NCI-H226 (cell line): Measurements from ENCODE around the gene TLR1.
"Not testable (repeated sequence)": the region's sequence is repeated elsewhere in the genome, so short reads cannot be mapped to it uniquely, and the experiment has no call there.

Experiments
- DNase-seq: peaks from one replicate; pipeline ENCODE4 v3.0.0-alpha.2; 2015

TLR1 gene

GRCh38 chr4:38806251-38806650 lies 1.7 kb upstream of the TLR1 start:
- DNase-seq: not testable (repeated sequence)

GRCh38 chr4:38805530-38806145 lies 1.0 kb upstream of the TLR1 start:
- peak; percentile 6 for DNase-seq

- DNase-seq: no peak
These were observed 548 bp downstream of the TLR1 start for GRCh38 chr4:38803833-38804653.

DNA sequence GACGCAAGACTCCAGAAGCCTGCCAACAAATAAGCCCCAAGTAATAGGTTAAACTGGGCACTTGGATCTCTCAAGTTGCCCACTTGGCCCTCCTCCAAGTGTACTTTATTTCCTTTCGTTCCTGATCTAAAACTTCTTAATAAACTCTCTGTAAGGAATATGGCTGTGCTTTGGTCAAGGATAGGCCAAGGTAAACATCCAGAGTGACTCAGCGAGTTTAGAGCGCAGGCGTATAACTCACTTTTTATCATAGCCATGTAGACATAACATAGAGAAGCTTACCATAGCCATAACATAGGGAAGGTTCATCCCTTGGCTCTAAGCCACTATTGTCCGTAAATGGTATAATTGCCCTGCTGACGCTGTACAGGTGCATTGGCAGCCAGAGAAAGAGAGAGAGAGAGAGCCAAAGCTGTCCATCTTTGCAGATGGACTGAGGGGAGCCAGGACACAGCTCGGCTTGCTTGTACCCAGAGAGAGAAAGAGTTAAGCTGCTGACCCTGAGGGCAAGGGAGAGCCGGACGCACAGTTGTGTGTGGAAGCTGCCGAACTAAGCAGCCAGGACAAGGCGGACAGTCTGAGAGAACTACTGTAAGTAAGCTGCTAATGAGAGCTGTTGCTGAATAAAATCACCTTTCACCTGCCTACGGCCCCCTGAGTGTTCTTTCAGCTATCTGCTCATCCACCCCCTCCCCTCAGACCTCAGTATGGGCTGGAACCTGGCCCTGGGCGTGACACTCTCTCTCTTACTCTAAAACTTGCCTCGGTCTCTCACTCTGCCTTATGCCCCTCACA lies 1.8 kb downstream of the TLR1 start:
- DNase-seq: no peak

- DNase-seq: peak; percentile 52
These were observed 3.6 kb downstream of the TLR1 start for GRCh38 chr4:38800961-38801450.

GRCh38 chr4:38800366-38800765 lies 4.2 kb downstream of the TLR1 start:
- DNase-seq: no peak

- no peak for DNase-seq
These were observed 9.5 kb downstream of the TLR1 start for GRCh38 chr4:38795087-38795486.

- DNase-seq: no peak
These were observed 10.5 kb downstream of the TLR1 start for GRCh38 chr4:38794051-38794450.

- DNase-seq: no peak
These were observed 13.6 kb downstream of the TLR1 start for GRCh38 chr4:38791010-38791409.

DNA sequence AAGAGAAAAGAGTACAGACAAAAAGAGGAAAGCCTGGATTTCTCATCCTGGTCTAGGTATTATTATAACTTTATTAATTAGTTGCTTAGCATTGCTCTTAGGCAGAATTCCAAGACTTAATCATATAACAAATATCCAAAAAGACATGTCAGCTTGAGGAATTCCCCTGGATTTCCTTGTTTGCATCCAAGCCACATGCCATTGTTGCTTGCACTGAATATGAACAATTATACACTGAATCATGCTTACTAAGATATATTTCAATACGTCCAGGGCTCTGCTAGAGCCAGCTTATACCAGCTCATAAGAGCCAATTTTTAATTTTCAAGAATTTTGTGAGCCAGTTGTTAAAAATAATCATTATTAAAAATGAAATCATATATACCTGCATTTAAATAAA lies 16.3 kb downstream of the TLR1 start:
- peak; percentile 41 for DNase-seq

GRCh38 chr4:38787693-38788092 lies 16.9 kb downstream of the TLR1 start:
- no peak for DNase-seq

- DNase-seq: no peak
These were observed 18.6 kb downstream of the TLR1 start for GRCh38 chr4:38785901-38786402.

DNA sequence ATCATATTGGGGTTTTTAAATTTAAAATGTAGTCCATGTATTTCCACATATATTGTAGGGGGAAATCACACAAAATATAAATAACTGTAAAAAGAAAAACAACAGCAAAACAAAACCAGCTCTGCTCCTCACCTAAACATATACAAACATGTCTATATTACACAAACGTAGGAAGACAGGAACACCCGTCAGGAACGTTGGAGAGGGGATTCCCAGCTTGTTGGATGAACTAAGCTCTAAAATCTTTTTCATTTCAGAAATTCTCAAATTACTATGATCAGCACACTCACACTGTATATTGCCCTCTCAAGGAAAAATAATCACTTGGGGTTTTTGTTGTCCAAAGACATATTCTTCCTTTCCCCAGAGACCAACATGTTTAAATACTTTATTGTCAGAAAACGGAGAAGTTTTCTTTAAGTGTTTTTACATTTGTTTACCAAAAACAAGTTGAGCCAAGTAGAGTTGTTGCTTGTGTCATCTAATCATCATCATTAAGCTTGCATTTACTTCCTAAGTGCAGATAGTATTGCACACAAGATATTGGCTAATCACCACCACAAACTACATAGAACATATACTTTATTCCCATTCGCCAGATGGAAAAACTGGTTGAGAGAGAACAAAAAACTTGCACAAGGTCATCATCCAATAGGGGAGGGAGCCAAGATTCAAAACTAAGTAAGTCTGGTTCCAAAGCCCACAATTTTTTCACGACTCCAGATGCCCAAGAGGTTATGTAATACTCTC lies 19.4 kb downstream of the TLR1 start:
- DNase-seq: no peak

GRCh38 chr4:38784141-38784540 lies 20.4 kb downstream of the TLR1 start:
- DNase-seq: no peak

DNA sequence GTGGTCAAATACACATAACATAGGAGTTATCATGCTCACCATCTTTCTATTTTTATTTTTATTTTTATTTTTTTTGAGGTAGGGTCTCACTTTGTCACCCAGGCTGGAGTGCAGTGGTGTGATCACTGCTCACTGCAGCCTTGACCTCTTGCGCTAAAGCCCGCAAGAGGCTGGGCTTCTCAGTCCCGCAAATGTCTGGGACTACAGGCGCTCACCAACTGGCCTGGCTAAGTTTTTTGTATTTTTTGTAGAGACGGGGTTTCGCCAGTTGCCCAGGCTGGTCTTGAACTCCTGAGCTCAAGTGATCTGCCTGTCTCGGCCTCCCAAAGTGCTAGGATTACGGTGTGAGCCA lies 21.5 kb downstream of the TLR1 start:
- DNase-seq: no peak

DNA sequence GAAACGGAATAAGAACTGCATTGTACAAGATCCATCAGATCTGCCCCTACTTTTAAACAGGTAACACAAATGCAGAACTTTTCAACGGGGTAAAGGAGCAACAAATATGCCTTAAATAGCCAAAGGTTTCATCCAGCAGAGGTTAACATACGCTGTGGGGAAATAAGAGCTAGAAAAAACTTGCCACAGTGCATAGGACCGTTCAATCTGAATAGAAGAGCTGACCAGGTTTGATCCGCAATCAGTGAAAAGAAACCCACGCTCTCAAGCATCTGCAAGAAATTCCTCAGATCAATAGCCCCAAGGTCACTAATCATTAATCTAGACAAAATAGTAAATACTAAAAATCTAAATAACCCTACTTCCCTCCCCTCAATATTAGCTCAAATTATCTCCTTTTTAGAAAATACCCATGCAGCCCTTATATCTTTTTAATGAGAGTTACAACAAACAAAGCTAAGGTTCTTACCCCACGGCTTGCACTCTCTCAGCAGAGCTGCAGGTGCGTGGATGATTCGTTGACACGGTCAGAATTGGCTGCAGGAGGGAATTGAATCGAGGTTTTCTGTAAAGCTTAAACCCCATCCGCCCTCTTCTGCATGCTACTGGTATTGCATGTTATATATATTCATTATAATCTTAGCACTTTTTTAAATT lies 22.0 kb downstream of the TLR1 start, which contains the start of gene TLR10:
TSS of gene TLR10 (minus strand) at position 539 of the 657 bp plus-strand sequence. CDS start 7,400 bp downstream, outside the sequence.
- DNase-seq: no peak

- no peak for DNase-seq
These were observed 22.7 kb downstream of the TLR1 start for GRCh38 chr4:38781854-38782261.

GRCh38 chr4:38780833-38781484 lies 23.6 kb downstream of the TLR1 start:
- no peak for DNase-seq

DNA sequence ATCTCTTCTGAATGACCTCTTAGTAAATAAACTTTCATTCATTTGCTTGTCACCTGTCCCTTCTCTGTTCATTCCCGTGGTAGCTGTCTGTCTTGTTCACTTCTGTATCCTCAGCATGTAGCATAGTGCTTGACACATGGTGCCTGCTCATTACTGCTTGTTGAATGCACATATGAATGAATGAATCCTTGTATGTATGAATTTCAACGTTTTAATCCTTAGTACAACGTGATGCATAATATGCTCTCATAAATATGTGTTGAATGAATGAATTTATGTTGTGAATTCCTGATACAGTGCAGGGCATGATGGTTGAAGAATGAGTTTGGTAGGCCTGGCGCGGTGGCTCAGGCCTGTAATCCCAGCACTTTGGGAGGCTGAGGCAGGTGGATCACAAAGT lies 24.8 kb downstream of the TLR1 start:
- no peak for DNase-seq

GRCh38 chr4:38777925-38778324 lies 26.7 kb downstream of the TLR1 start:
- not testable (repeated sequence) for DNase-seq

DNA sequence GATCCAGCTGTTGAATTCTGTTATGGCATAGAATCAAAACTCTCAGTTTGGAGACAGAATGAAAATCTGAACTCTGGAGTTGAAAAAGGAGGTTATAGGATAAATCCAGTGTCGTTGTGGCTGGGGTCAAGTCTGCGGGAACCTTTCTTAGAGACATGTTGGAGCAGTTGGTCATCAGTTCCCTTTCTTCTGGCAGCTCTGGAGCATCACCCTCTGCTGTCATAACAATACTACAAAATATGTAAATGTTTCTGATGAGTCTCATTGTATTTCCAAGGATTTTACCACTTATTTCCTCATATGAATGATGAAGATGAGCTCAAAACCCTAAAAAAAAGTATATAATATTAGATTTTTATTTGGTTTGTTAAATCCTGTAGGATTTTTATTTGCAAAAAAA lies 29.3 kb downstream of the TLR1 start:
- no peak for DNase-seq
